ENCODE data around the gene ARHGEF7. TPM values are rescaled to one million over a fixed set of nuclear protein-coding genes. Genes with fewer than 3 reads are reported as not detected.
A peak's percentile ranks its signal among the peaks of the same experiment; 100 is the strongest.
"Not testable (repeated sequence)": the region's sequence is repeated elsewhere in the genome, so short reads cannot be mapped to it uniquely, and the experiment has no call there.

Gene ARHGEF7
- total and polyA plus RNA-seq, 5 donors from 2014 or later: 7.1 to 84.9 (median 9.8) TPM

DNA sequence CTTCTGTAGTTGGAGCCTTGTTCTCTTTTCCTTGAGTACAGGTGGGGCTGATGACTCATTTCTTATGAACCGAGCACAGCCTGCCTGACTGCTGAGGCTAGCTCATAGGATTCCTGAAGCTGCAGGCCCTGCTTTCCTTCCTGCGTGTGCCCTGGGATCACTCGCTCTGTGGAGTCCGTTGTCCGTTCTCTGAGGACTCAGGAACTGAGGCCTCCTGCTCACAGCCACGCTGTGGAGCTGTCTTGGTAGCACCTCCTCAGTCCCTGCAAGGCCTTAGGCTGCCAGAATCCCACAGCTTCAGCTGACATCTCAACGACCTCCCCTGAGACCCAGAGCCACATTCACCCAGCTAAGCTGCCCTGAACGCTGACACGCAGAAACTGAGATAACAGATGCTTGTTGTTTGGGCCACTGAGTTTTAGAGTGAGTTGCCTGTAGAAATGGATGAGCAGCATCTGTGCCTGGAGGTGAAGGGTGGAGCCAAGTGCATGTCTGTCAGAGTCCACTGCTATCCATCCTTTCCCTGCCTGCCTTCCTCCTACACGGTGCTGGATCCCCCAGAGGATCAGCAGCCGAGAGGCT lies 72.9 kb downstream of the ARHGEF7 start:
- no peaks in the 10 kb centered on the region for H3K36me3 Mint-ChIP-seq
- H3K4me1 Mint-ChIP-seq: peaks cover 34 to 97% (median 75%) of the 10 kb centered on the region in 4 donors
- H3K36me3 ChIP-seq (ENCODE audit: control insufficient read depth, insufficient read depth, low read length): no peaks in the 10 kb centered on the region
- DNase-seq: peak in 1 of 3 donors; percentile 9
- no peaks in the 10 kb centered on the region for H3K9me3 ChIP-seq (ENCODE audit: control insufficient read depth in 2 of 2, low read length in 2 of 2)
- peaks cover 58% of the 10 kb centered on the region for H3K4me1 ChIP-seq (ENCODE audit: control insufficient read depth, insufficient read depth, low read length, poor library complexity, severe bottlenecking)
- no peak overlapping the region for H3K27ac ChIP-seq (ENCODE audit: insufficient read depth, low read length, poor library complexity, severe bottlenecking)
- no peak for ATAC-seq (ENCODE audit: low read depth in 2 of 2)
- no peaks in the 10 kb centered on the region for H3K27me3 Mint-ChIP-seq
- H3K27me3 ChIP-seq (ENCODE audit: control insufficient read depth, insufficient read depth, low read length): no peaks in the 10 kb centered on the region
- H3K4me3 Mint-ChIP-seq: peak overlapping the region in 3 of 4 donors; percentile 37 to 83 (median 67)
- H3K4me3 ChIP-seq (ENCODE audit: low read depth, low read length): peak overlapping the region; percentile 76
- H3K27ac Mint-ChIP-seq: peak overlapping the region in 2 of 3 donors; percentile 86 to 89
- H3K9me3 Mint-ChIP-seq: no peaks in the 10 kb centered on the region

DNA sequence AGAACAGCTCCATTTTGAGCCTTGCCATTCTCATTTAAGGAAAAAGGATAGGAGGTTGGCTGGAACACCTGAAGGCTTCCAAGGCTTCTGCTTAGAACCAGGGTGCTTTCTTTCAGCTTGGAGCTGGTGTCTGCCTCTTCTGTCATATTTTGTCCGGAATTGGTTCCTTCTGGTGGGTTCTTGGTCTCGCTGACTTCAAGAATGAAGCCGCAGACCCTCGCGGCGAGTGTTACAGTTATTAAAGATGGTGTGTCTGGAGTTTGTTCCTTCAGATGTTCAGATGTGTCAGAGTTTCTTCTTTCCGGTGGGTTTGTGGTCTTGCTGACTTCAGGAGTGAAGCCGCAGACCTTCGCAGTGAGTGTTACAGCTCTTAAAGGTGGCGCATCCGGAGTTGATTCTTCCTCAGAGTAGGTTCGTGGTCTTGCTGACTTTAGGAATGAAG lies 74.0 kb downstream of the ARHGEF7 start:
- H3K4me1 ChIP-seq (ENCODE audit: control insufficient read depth, insufficient read depth, low read length, poor library complexity, severe bottlenecking): peaks cover 50% of the 10 kb centered on the region
- DNase-seq (peak; percentile 38 to 77 (median 75)), ATAC-seq (ENCODE audit: low read depth in 2 of 2) (peak in 1 of 2 donors; percentile 22)
- not testable (repeated sequence) for H3K27me3 Mint-ChIP-seq; H3K27ac ChIP-seq (ENCODE audit: insufficient read depth, low read length, poor library complexity, severe bottlenecking); H3K36me3 ChIP-seq (ENCODE audit: control insufficient read depth, insufficient read depth, low read length); H3K27me3 ChIP-seq (ENCODE audit: control insufficient read depth, insufficient read depth, low read length); H3K9me3 Mint-ChIP-seq; H3K9me3 ChIP-seq (ENCODE audit: control insufficient read depth in 2 of 2, low read length in 2 of 2); H3K36me3 Mint-ChIP-seq
- Mint-ChIP-seq H3K27ac (peak overlapping the region; percentile 34 to 89 (median 86)), H3K4me3 (peak overlapping the region; percentile 67 to 88 (median 84)), H3K4me1 (peaks cover 24 to 96% (median 72%) of the 10 kb centered on the region in 4 donors)
- H3K4me3 ChIP-seq (ENCODE audit: low read depth, low read length): peak overlapping the region; percentile 76

DNA sequence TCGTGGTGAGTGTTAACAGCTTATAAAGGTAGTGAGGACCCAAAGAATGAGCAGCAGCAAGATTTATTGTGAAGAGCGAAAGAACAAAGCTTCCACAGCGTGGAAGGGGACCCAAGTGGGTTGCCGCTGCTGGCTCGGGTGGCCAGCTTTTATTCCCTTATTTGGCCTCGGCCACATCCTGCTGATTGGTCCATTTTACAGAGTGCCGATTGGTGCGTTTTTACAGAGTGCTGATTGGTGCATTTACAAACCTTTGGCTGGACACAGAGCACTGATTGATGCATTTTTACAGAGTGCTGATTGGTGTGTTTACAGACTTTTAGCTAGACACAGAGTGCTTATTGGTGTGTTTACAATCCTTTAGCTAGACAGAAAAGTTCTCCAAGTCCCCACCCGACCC lies 74.4 kb downstream of the ARHGEF7 start:
- H3K27ac Mint-ChIP-seq: peak overlapping the region; percentile 34 to 89 (median 86)
- H3K27me3 Mint-ChIP-seq, H3K9me3 Mint-ChIP-seq: not testable (repeated sequence)

DNA sequence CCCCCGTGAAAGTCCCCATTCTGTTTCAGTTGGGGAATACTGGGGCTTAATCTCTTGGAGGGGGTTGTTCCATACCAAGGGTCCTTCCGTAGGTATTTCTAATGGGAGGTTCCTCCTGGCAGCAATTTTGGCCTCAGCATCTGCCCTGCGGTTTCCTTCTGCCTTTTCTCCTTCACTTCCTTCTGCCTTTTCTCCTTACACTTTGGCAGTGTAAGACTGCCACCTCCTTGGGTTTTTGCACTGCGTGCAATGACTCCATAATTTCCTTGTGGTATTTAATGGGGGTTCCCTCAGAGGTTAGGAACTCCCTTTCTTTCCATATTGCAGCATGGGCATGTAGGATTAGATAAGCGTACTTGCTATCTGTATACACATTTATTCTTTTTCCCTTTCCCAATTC lies 78.1 kb downstream of the ARHGEF7 start:
- H3K9me3 ChIP-seq (ENCODE audit: control insufficient read depth in 2 of 2, low read length in 2 of 2); H3K4me3 ChIP-seq (ENCODE audit: low read depth, low read length); DNase-seq; H3K9me3 Mint-ChIP-seq; H3K36me3 ChIP-seq (ENCODE audit: control insufficient read depth, insufficient read depth, low read length); ATAC-seq (ENCODE audit: low read depth in 2 of 2); H3K27me3 ChIP-seq (ENCODE audit: control insufficient read depth, insufficient read depth, low read length); H3K27me3 Mint-ChIP-seq; H3K27ac ChIP-seq (ENCODE audit: insufficient read depth, low read length, poor library complexity, severe bottlenecking); H3K4me3 Mint-ChIP-seq: not testable (repeated sequence)
- H3K4me1 ChIP-seq (ENCODE audit: control insufficient read depth, insufficient read depth, low read length, poor library complexity, severe bottlenecking): peaks cover 16% of the 10 kb centered on the region
- peak overlapping the region in 2 of 3 donors; percentile 15 to 20 for H3K27ac Mint-ChIP-seq
- H3K4me1 Mint-ChIP-seq: peaks cover 26 to 72% (median 49%) of the 10 kb centered on the region in 4 donors
- H3K36me3 Mint-ChIP-seq: peaks cover 12% of the 10 kb centered on the region

More for the DNA sequence above, 74.4 kb downstream of the ARHGEF7 start:
- H3K27ac ChIP-seq (ENCODE audit: insufficient read depth, low read length, poor library complexity, severe bottlenecking); H3K27me3 ChIP-seq (ENCODE audit: control insufficient read depth, insufficient read depth, low read length); H3K36me3 Mint-ChIP-seq; DNase-seq; H3K36me3 ChIP-seq (ENCODE audit: control insufficient read depth, insufficient read depth, low read length); ATAC-seq (ENCODE audit: low read depth in 2 of 2); H3K9me3 ChIP-seq (ENCODE audit: control insufficient read depth in 2 of 2, low read length in 2 of 2): not testable (repeated sequence)
- peaks cover 46% of the 10 kb centered on the region for H3K4me1 ChIP-seq (ENCODE audit: control insufficient read depth, insufficient read depth, low read length, poor library complexity, severe bottlenecking)
- H3K4me1 Mint-ChIP-seq: peaks cover 20 to 94% (median 68%) of the 10 kb centered on the region in 4 donors
- H3K4me3 ChIP-seq (ENCODE audit: low read depth, low read length): peak overlapping the region; percentile 76
- H3K4me3 Mint-ChIP-seq: peak overlapping the region; percentile 67 to 88 (median 84)

DNA sequence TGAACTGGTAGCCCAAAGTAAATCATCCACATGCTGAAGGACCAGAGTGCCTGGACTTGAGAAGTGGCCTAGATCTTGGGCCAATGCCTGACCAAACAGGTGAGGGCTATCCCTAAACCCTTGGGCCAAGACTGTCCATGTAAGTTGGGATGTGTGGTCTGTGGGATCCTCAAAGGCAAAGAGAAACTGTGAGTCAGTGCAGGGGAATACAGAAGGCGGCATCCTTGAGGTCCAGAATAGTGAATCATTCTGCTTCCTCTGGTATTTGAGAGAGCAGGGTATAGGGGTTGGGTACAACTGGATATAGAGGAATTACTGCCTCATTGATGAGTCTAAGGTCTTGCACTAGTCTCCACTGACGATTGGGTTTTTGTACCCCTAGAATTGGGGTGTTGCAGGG lies 79.5 kb downstream of the ARHGEF7 start:
- Mint-ChIP-seq H3K27ac (peak overlapping the region in 1 of 3 donors; percentile 26), H3K36me3 (peaks cover 20% of the 10 kb centered on the region), H3K4me1 (peaks cover 24 to 73% (median 41%) of the 10 kb centered on the region in 4 donors)
- DNase-seq; H3K9me3 ChIP-seq (ENCODE audit: control insufficient read depth in 2 of 2, low read length in 2 of 2); ATAC-seq (ENCODE audit: low read depth in 2 of 2); H3K27ac ChIP-seq (ENCODE audit: insufficient read depth, low read length, poor library complexity, severe bottlenecking); H3K4me1 ChIP-seq (ENCODE audit: control insufficient read depth, insufficient read depth, low read length, poor library complexity, severe bottlenecking); H3K27me3 ChIP-seq (ENCODE audit: control insufficient read depth, insufficient read depth, low read length); H3K4me3 Mint-ChIP-seq; H3K9me3 Mint-ChIP-seq; H3K4me3 ChIP-seq (ENCODE audit: low read depth, low read length); H3K27me3 Mint-ChIP-seq; H3K36me3 ChIP-seq (ENCODE audit: control insufficient read depth, insufficient read depth, low read length): not testable (repeated sequence)

DNA sequence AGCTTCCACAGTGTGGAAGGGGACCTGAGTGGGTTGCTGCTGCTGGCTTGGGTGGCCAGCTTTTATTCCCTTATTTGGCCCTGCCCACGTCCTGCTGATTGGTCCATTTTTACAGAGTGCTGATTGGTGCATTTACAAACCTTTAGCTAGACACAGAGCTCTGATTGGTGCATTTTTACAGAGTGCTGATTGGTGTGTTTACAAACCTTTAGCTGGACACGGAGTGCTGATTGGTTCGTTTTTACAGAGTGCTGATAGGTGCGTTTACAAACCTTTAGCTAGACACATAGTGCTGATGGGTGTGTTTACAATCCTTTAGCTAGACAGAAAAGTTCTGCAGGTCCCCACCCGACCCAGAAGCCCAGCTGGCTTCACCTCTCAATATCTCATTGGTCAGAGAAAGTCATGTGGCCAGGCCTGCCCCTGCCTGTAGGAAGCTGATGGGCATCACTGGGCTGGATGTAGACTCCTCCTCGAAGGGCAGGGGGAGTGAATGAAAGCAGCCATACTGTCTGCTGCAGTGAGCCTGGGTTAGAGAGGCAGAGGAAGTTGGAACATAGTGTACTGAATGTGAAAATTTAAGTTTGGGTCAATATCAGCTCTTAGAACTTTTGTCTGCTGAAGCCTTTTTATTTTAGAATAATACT lies 83.7 kb downstream of the ARHGEF7 start:
- not testable (repeated sequence) for H3K27me3 Mint-ChIP-seq; ATAC-seq (ENCODE audit: low read depth in 2 of 2); H3K27ac ChIP-seq (ENCODE audit: insufficient read depth, low read length, poor library complexity, severe bottlenecking); H3K4me3 ChIP-seq (ENCODE audit: low read depth, low read length); DNase-seq; H3K36me3 ChIP-seq (ENCODE audit: control insufficient read depth, insufficient read depth, low read length); H3K9me3 Mint-ChIP-seq; H3K9me3 ChIP-seq (ENCODE audit: control insufficient read depth in 2 of 2, low read length in 2 of 2); H3K27me3 ChIP-seq (ENCODE audit: control insufficient read depth, insufficient read depth, low read length)
- Mint-ChIP-seq H3K4me1 (peaks cover 37 to 75% (median 50%) of the 10 kb centered on the region in 4 donors), H3K4me3 (peak overlapping the region in 1 of 4 donors; percentile 28), H3K36me3 (peaks cover 21% of the 10 kb centered on the region), H3K27ac (peak overlapping the region in 1 of 3 donors; percentile 44)
- H3K4me1 ChIP-seq (ENCODE audit: control insufficient read depth, insufficient read depth, low read length, poor library complexity, severe bottlenecking): peaks cover 34% of the 10 kb centered on the region

DNA sequence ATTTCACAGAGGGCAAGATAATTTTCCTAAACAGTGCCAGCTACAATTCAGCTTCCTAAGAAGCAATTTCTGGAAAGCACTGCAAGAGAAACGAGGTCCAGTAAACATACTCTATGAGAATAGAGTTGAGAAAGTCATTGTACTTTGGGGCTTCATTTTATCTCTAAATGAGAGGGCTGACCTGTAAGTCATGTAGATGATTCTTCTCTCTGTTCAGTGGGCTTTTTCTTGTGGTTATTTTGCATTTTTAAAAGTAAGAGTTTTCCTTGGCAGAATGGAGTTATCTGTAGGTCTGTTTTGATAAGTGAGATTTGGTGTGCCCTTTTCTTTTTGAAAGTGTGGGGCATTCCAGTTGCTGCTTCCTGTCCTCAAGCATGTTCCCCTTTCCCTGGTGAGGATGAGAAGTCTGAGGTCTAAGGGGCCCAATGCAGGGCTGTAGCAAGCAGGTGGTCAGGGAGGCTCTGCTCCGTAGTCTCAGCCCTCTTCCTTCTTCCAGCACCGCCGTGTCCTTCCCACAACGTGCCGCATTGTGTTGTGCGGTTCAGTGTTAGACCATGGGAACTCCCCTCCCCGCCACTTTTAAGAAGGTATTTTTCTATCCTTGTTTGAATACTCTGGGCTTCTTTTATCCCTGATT lies 86.3 kb downstream of the ARHGEF7 start:
- H3K36me3 Mint-ChIP-seq: peaks cover 28% of the 10 kb centered on the region
- peaks cover 40% of the 10 kb centered on the region for H3K4me1 ChIP-seq (ENCODE audit: control insufficient read depth, insufficient read depth, low read length, poor library complexity, severe bottlenecking)
- no peaks in the 10 kb centered on the region for H3K27me3 ChIP-seq (ENCODE audit: control insufficient read depth, insufficient read depth, low read length)
- no peaks in the 10 kb centered on the region for H3K9me3 ChIP-seq (ENCODE audit: control insufficient read depth in 2 of 2, low read length in 2 of 2)
- peak overlapping the region; percentile 81 to 93 (median 88) for H3K27ac Mint-ChIP-seq
- H3K4me1 Mint-ChIP-seq: peaks cover 42 to 76% (median 54%) of the 10 kb centered on the region in 4 donors
- no peak for DNase-seq
- peak overlapping the region in 2 of 4 donors; percentile 15 to 52 for H3K4me3 Mint-ChIP-seq
- no peak overlapping the region for H3K4me3 ChIP-seq (ENCODE audit: low read depth, low read length)
- H3K36me3 ChIP-seq (ENCODE audit: control insufficient read depth, insufficient read depth, low read length): peaks cover 14% of the 10 kb centered on the region
- no peaks in the 10 kb centered on the region for H3K27me3 Mint-ChIP-seq
- H3K9me3 Mint-ChIP-seq: no peaks in the 10 kb centered on the region
- H3K27ac ChIP-seq (ENCODE audit: insufficient read depth, low read length, poor library complexity, severe bottlenecking): no peak overlapping the region
- no peak for ATAC-seq (ENCODE audit: low read depth in 2 of 2)
